ENCODE results near the gene THAP12.

- TF ChIP-seq CTCF (IDR thresholded peaks at IDR 0.05; ENCODE audit: insufficient read depth, low read depth, low read length) (no peak), EZH2 (IDR thresholded peaks at IDR 0.05; ENCODE audit: insufficient read depth, low read length) (no peak)
Observed at GRCh38 chr11:76307396-76307795, 73.5 kb downstream of the THAP12 start.

All from astrocyte (in vitro differentiated cells and primary cell).